ENCODE results near the gene MTMR11.
"Not testable (repeated sequence)": the region's sequence is repeated elsewhere in the genome, so short reads cannot be mapped to it uniquely, and the experiment has no call there.

Gene MTMR11, protein sequence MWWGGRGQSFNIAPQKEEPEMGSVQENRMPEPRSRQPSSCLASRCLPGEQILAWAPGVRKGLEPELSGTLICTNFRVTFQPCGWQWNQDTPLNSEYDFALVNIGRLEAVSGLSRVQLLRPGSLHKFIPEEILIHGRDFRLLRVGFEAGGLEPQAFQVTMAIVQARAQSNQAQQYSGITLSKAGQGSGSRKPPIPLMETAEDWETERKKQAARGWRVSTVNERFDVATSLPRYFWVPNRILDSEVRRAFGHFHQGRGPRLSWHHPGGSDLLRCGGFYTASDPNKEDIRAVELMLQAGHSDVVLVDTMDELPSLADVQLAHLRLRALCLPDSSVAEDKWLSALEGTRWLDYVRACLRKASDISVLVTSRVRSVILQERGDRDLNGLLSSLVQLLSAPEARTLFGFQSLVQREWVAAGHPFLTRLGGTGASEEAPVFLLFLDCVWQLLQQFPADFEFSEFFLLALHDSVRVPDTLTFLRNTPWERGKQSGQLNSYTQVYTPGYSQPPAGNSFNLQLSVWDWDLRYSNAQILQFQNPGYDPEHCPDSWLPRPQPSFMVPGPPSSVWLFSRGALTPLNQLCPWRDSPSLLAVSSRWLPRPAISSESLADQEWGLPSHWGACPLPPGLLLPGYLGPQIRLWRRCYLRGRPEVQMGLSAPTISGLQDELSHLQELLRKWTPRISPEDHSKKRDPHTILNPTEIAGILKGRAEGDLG

DNA sequence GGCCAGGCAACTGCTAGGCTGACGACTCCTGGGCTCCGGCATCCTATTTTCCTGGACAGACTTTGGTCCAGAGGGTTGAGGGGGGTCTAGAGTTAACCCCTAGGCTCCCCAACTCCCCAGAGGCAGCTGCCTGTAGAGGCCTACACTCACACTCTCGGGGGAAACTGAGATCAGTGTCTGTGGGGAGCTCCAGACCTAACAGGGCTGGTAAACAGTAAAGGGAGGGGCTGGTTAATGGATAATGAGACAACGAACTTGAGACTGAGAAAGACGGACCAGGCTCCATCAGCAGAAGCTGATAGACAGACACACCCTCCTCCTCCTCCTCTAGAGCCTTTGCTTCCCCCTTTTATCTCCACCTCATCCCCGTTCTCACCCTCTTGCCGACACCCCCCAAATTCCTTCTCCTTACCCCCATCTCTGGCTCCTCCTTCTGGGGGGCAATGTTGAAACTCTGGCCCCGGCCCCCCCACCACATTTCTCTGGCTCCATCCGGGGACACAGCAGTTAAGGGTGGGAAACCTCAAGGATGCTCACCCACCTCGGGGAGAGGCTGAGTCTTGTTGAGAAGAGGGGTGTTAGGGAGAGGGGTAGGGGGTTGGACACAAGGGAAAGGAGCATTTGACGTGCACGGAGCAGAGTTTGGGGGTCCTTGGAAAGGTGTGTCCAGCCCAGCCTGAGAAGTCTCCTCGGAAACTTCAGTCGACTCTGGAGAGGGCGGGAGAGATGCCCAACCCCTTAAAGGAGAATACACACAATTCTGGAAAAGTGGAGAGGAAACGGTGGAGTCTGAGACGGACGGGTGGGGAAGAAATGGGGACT lies at the start of gene MTMR11:
Gene MTMR11, minus strand, starts transcription at position 710 of the 822 bp plus-strand sequence. Its CDS starts 232 bp downstream, at position 478.
- no peak for DNase-seq

DNA sequence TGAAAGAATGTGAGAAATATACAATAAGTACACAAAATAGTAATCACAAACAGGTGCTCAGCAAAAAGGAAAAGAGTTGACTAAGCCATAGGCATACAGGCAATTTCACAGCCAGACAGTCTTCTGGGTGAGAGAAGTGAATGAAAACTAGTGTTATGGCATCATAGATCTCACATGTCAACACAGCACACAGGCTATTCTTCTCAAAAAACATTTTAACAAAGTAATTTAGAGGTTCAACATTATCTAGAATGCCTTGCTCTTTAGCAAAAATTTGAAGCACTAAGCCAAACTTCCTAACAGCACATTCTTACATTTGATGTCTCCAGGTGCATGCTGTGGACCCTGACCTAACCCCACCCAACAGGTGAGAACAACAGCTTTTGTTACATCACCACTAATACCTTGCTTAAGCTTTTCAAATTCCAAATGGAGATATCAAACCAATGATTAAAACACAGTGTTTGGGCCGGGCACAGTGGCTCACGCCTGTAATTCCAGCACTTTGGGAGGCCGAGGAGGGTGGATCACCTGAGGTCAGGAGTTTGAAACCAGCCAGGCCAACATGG lies 43.4 kb upstream of the MTMR11 start:
- no peak for DNase-seq

DNA sequence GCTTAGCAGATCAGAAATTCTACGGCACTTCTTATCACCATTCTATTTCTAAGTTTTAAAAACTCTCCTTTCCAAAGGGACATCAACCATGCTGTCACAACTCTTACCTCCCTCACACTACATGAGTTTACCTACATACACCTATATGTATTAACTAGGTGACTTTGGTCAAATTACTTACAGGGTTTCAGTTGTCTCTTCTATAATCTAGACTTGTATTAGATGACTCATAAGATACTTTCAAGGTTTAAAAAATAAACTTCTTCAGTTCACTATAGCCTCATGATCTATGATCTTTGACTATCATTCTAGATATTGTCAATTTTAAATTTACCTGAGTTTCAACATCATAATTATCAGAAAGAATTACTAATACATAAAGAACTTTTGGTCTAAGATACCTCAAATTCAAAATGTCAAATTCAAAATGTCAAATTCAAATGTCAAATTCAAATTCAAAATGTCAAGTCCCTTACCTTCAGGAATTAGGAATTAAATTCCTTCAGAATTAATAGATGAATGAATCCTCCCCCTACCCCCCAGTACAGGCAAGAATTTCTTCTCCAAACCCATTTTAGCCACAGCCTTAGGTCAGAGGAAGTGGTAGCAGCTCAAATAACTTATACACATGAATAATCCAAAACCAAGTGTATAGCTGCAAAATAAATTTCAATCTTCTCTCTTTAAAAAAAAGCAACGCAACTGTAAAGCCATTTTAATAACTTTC lies 42.7 kb upstream of the MTMR11 start:
- no peak for DNase-seq

- no peak for DNase-seq
Observed at GRCh38 chr1:149978547-149979023, 41.9 kb upstream of the MTMR11 start.

GRCh38 chr1:149977345-149977744 lies 40.7 kb upstream of the MTMR11 start:
- DNase-seq, result no peak

DNA sequence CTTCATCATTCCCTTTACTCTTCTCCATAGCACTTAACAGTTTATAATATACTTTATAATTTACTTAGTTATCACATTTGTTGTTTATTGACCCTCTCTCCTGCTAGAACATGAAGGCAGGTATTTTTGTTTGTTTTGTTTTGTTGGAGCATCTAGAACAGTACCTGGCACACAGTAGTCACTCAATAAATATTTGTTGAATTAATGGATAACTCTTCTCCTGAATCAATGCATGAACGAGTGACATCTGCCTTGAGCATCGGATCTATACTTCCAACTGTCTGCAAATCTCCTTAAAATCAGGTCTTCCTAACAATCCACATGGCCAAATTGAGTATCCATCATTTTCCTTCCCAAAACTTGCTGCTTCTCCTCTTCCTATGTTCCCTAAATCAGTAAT lies 35.9 kb upstream of the MTMR11 start:
- DNase-seq, result no peak

DNA sequence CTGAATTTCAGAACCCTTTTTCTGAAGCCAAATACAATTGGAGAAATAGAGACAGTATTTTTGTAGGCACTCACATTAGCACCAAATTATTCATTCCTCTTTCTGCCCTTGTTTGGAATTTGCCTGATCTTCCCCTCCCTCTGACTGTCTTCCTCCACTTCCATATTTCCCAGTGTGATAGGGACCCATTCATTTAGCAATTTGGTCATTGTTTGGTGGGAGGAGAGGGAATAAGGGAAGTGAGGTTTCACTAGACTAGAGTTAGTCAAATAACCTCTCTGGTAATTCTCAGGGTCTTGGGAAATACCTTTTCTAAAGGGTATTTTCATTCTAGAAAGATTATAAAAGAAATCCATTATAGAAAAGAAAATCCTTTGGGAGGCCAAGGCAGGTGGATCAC lies 31.0 kb upstream of the MTMR11 start:
- peak; percentile 76 for DNase-seq

- no peak for DNase-seq
Observed at GRCh38 chr1:149967041-149967440, 30.4 kb upstream of the MTMR11 start.

DNA sequence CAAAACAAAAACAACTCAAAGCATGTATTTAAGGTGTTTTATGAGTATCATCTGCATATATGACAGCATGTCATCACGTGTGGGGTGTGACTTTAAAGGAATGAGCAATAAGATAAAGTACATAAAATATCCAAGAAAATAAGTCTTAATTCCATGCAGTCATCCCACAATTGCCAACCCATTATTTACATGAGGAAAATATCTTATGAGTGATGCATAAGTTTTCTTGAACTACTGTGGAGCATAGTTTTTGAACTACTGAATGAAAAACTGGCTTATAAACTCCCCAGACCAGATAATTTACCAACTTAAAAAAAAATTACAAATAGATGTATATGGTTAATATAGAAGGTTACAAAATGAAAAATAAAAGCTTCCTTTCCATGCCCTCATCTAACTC lies 29.7 kb upstream of the MTMR11 start:
- DNase-seq, result no peak

GRCh38 chr1:149965440-149965839 lies 28.8 kb upstream of the MTMR11 start:
- DNase-seq, result no peak

- DNase-seq, result no peak
Observed at GRCh38 chr1:149963358-149963757, 26.7 kb upstream of the MTMR11 start.

- DNase-seq, result no peak
Observed at GRCh38 chr1:149962736-149963135, 26.1 kb upstream of the MTMR11 start.

- DNase-seq, result peak; percentile 87
Observed at GRCh38 chr1:149962039-149962647, 25.5 kb upstream of the MTMR11 start.

GRCh38 chr1:149957548-149957947 lies 20.9 kb upstream of the MTMR11 start:
- not testable (repeated sequence) for DNase-seq

DNA sequence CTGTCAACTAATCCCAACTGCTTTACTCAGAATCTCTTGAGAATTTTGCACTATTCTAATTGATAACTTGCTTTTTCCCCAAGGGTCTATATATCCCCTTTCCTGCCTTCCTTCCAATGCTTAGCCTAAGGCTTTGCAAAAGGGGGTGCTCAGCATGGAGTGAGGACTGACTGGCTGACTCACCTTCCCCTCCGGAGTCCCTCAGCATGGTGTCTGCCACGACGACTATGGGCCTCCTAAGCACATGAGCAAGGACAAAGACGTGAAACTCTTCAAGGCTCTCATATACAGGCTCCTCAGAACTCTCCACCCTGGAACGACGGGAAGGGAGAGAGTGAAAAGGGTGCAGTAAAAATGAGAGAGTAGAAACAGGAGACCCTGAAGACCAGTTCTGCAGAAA lies 13.2 kb upstream of the MTMR11 start:
- DNase-seq, result no peak

DNA sequence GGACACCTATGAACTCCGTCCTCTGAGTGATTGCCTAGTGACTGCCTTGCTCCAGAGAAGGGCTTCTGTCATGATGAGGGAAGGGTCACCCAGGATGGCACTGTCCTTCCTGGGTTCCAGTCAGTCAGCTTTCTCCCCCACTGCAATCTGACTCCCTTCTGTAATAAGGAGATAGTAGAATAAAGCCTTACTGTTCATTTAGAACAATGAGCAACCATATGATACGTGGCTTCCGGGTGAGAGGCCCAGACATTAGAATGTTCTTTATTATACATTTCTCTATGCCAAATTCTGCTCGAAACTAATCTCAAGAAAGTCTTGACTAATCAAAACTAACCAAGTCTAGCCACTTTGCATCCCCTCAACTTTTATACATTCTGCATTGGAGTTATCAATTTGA lies 8.5 kb upstream of the MTMR11 start:
- no peak for DNase-seq

- no peak for DNase-seq
Observed at GRCh38 chr1:149942885-149943284, 6.2 kb upstream of the MTMR11 start.

DNA sequence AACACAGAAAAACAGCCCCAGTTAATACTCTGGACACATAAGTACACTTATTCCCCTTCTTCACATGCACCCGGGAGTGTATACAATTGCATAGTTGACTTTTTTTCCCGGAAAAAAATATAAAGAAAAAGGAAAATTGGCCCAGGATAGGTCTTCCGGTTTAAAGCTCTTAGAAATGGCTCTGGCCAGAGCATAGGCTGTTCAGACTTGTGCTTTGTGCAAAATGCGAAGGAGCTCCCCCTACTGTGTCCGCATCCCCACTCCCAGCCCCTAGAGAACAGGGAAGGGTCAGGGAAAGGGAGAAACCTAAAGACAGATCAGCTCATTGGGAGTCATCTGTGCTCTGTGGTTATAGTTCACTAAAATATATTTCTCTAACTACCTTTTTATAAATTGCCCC lies 5.5 kb upstream of the MTMR11 start:
- no peak for DNase-seq

GRCh38 chr1:149940427-149940826 lies 3.7 kb upstream of the MTMR11 start:
- no peak for DNase-seq

- not testable (repeated sequence) for DNase-seq
Observed at GRCh38 chr1:149938668-149939003, 2.0 kb upstream of the MTMR11 start.

DNA sequence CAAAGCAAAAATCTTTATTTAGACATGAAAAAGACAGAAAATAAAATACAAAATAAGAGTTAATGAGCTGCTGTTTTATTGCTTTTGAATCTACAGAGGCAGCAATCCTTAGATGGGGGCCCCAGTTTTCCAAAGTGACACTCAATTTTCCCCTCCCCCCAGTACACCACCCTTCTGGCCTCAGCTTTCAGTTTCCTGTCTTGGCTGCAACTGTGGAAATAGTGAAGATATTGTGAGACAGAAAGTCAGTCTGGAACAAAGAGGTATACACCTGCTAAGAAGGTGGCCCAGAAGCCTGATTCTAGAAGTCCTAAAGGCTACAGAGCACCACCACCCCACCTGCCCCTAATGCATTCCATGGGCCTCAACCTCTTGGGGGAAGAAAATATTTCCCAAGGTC lies 1.1 kb upstream of the MTMR11 start:
- DNase-seq, result peak; percentile 52
